ENCODE data around the gene PLPPR1.

GRCh38 chr9:101362450-101362849 is 333.9 kb downstream of the PLPPR1 start:
- TF ChIP-seq RARB (CRISPR knock-in tag; IDR thresholded peaks at IDR 0.05) (no peak), TCF4 (CRISPR knock-in tag; IDR thresholded peaks at IDR 0.05; ENCODE audit: borderline replicate concordance) (no peak), ZNF8 (CRISPR knock-in tag; IDR thresholded peaks at IDR 0.05) (no peak), PPARA (CRISPR knock-in tag; IDR thresholded peaks at IDR 0.05; ENCODE audit: borderline replicate concordance) (no peak)
- TF ChIP-seq, protein P1, sequence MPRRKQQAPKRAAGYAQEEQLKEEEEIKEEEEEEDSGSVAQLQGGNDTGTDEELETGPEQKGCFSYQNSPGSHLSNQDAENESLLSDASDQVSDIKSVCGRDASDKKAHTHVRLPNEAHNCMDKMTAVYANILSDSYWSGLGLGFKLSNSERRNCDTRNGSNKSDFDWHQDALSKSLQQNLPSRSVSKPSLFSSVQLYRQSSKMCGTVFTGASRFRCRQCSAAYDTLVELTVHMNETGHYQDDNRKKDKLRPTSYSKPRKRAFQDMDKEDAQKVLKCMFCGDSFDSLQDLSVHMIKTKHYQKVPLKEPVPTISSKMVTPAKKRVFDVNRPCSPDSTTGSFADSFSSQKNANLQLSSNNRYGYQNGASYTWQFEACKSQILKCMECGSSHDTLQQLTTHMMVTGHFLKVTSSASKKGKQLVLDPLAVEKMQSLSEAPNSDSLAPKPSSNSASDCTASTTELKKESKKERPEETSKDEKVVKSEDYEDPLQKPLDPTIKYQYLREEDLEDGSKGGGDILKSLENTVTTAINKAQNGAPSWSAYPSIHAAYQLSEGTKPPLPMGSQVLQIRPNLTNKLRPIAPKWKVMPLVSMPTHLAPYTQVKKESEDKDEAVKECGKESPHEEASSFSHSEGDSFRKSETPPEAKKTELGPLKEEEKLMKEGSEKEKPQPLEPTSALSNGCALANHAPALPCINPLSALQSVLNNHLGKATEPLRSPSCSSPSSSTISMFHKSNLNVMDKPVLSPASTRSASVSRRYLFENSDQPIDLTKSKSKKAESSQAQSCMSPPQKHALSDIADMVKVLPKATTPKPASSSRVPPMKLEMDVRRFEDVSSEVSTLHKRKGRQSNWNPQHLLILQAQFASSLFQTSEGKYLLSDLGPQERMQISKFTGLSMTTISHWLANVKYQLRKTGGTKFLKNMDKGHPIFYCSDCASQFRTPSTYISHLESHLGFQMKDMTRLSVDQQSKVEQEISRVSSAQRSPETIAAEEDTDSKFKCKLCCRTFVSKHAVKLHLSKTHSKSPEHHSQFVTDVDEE (CRISPR knock-in tag; IDR thresholded peaks at IDR 0.05), result no peak
- TF ChIP-seq, protein P2, sequence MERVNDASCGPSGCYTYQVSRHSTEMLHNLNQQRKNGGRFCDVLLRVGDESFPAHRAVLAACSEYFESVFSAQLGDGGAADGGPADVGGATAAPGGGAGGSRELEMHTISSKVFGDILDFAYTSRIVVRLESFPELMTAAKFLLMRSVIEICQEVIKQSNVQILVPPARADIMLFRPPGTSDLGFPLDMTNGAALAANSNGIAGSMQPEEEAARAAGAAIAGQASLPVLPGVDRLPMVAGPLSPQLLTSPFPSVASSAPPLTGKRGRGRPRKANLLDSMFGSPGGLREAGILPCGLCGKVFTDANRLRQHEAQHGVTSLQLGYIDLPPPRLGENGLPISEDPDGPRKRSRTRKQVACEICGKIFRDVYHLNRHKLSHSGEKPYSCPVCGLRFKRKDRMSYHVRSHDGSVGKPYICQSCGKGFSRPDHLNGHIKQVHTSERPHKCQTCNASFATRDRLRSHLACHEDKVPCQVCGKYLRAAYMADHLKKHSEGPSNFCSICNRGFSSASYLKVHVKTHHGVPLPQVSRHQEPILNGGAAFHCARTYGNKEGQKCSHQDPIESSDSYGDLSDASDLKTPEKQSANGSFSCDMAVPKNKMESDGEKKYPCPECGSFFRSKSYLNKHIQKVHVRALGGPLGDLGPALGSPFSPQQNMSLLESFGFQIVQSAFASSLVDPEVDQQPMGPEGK (CRISPR knock-in tag; IDR thresholded peaks at IDR 0.05; ENCODE audit: borderline replicate concordance), result no peak
